Stimulated activated CD8-positive, alpha-beta memory T cell treated with anti-CD3 and anti-CD28 coated beads, Interleukin-7, amount 100 ng/mL, for 48 hours (primary cell): Measurements from ENCODE around the gene TAF1C.

Source experiments
- DNase-seq, 2 donors: peaks; one replicate each; pipeline ENCODE4 v3.0.0-alpha.2; 2020; ENCODE audit warnings: low read depth in 1 of 2; ENCODE audit errors: extremely low read depth in 1 of 2

The TAF1C gene

DNA sequence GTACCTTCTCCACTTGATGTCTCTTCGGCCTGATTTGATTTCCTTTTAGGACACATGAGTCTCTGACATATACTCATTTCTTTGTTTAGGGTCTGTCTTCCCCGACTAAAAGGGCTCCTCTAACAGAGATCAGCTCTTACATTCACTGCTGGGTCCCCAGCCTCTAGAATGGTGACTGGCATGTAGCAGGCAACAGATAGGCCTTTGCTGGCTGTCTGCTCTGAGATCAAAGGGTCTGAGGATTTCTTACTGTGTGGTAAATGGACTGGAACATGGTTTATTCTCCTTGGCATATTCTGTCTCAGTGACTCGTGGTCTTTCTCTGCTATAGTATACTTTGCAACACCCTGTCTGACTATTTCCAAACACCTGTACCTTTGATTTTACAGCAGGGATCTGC lies 25.1 kb downstream of the TAF1C start:
- no peak for DNase-seq

DNA sequence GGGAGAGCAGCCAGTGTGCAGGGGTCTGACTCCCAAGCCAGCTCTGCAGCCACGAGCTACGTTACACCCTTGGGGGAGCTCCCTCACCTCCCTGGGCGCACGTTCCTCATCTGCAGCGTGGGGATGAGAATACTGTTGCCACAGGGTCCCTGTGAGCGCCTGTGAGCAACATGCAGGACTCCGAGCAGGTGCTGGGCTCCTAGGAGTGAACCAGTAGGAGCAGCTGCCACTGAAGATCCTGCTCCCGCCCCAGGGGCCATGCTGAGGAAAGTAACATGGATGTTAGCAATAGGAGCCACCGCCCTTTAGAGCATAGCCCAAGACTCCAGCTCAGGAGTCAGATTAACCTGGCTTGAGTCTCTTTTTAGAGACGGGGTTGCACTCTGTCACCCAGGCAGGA lies 25.8 kb downstream of the TAF1C start:
- DNase-seq: no peak

DNA sequence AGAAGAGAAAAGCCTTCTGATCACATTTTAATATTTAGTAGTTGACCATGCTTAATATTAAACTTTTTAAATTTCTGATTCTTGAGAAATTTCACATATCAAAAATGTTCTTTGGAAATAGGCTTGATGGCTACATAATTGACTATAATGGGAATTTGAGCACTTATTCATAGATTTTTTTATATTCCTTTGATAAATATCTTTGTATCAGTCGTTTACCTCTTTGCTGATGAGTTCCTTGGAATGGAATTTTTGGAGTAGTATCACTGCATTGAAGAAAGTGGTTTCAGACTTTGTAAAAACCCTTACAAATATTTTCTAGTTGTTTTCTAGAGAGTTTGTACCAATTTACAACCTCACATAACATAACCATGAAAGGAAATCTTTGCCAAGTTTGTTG lies 27.1 kb downstream of the TAF1C start:
- DNase-seq: no peak

- DNase-seq: no peak
These were observed 27.9 kb downstream of the TAF1C start for GRCh38 chr16:84159007-84159406.

GRCh38 chr16:84156342-84156784 lies 30.5 kb downstream of the TAF1C start:
- DNase-seq: no peak

- DNase-seq: no peak
These were observed 31.1 kb downstream of the TAF1C start for GRCh38 chr16:84155771-84156170.

GRCh38 chr16:84155226-84155625 lies 31.6 kb downstream of the TAF1C start:
- no peak for DNase-seq

DNA sequence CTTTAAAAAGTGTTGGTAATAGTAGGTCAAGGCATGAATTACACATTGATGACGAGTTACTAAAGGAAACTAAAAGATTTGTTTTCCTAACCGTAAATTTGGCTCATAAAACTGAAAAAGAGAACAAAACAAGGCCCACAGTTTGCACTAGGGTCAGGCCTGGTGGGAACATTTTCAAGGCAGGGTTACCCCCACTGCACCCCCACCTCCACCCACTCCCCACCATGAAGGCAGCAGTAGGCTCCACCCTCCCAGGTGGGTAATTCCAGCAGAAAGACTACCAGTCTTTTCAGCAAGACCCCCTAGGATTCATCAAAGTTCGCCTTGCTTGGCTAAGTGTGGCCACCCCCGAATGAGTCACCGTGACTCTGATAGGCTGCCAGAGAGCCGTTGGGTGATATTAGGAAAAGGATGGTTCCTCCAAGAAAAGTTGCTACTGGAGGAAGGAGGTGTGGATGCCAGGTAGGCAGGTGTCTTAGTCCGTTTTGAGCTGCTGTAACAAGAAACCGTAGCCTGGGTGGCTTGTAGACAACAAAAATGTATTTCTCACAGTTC lies 33.1 kb downstream of the TAF1C start:
- DNase-seq: no peak

DNA sequence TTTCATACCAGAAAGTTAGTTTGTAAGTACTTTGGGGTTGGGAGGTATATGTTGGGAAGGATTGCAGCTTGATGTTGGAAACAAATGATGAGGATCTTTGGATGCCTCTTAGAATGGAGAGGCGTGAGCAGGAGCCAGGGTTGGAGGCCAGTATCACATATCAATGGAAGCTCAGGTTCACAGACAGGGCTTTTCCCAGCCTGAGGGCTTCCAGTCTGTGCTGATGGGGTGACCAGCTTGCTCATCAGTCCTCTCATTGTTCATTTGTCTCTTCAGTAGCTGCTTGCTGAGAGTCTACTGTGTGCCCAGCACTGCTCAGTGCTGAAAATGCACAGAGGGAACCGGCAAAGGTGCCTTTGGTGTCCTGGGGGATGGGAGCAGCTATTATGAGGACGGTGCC lies 35.9 kb downstream of the TAF1C start:
- DNase-seq: no peak

DNA sequence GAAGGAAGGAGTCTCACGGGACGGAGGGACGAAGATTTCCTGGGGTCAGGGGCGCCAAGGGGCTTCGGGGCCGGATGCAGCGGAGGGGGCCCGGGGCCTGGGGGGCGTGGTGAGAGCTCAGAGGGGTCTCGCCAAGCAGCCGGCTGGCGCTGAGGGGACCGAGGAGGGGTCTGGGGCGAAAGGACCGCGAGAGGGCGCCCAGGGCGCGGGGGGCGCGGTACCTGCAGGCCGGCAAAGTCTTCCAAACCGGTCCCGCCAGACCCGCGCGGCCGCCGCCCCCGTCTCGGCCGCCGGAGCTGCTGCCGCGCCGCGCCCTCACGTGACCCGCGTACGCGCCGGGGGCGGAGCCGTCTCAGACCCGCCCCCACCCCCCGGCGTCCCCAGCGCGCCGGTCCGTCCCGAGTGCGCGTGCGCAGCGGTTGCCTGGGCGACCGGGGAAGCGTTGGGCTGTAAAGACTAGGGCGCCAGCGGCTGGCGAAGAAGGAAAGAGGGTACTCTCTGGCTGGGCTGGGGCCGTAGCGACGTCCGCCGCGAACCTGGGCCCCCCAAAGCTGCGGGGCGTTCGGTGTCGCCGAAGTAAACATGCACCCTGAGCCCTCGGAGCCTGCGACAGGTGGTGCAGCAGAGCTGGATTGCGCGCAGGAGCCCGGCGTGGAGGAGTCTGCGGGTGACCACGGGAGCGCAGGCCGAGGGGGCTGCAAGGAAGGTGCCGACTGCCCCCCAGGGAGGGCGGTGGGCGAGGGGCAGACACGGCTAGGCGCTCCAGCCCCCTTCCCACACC lies 41.8 kb downstream of the TAF1C start, which contains the start of the genes DNAAF1 and HSDL1:
DNAAF1 (plus strand) TSS at position 450 of the 781 bp plus-strand sequence; CDS start at position 583, 133 bp downstream.
HSDL1 (minus strand) TSS at position 319 of the 781 bp plus-strand sequence. CDS start 13,856 bp downstream, outside the sequence.
- DNase-seq: peak; percentile 80 to 86

GRCh38 chr16:84144209-84144858 lies 42.5 kb downstream of the TAF1C start:
- DNase-seq: peak in 1 of 2 donors; percentile 25

DNA sequence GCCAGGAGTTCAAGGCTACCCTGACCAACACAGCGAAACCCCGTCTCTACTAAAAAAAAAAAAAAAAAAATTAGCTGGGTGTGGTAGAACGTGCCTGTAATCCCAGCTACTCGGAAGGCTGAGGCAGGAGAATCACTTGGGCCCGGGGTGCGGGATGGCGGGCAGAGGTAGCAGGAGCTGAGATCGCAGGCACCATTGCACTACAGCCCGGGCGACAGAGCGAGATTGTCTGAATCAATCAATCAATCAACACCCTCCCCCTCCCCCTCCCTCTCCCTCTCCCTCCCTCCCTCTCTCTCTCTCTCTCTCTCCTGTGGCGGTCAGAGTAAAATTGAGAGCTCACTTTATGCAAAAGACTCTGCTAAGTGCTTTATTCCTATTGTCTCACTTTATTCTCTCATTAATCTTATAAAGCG lies 43.1 kb downstream of the TAF1C start:
- DNase-seq: no peak

GRCh38 chr16:84143081-84143480 lies 43.8 kb downstream of the TAF1C start:
- no peak for DNase-seq

DNA sequence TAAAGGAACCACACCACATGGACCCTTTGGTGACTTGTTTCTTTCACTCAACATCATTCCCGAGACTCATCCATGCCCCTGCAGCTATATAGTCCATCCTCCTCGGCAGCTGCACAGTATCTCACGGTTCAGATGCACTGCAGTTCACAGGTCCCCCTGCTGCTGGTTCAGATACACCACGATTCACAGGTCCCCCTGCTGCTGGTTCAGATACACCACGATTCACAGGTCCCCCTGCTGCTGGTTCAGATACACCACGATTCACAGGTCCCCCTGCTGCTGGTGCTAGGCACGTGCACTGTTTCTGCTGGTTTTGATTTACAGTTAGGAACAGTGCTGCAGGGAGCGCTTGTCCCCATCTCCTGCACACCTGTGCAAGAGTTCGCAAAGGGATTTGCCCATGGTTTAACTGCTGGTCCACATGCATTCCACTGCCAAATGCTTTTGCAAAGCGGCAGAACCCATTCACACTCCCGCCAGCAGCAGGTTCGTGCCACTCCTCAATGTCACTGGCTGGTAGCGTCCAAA lies 45.6 kb downstream of the TAF1C start:
- no peak for DNase-seq

- DNase-seq: no peak
These were observed 47.1 kb downstream of the TAF1C start for GRCh38 chr16:84139628-84140258.

- peak in 1 of 2 donors; percentile 34 for DNase-seq
These were observed 47.8 kb downstream of the TAF1C start for GRCh38 chr16:84138824-84139627.

DNA sequence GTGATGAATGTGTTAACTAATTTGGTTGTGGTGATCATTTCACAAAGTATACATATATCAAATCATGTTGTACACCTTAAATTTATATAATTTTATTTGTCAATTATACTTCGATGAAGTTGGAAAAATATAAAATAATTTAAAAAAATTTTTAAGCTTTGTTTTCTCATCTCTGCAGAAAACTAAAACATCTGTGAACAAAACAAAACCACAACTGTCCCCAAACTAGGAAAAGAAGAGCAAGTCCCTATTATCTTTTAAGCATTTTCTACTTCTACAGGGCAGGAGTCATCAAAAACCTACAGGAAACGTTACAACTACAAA lies 48.4 kb downstream of the TAF1C start:
- no peak for DNase-seq

DNA sequence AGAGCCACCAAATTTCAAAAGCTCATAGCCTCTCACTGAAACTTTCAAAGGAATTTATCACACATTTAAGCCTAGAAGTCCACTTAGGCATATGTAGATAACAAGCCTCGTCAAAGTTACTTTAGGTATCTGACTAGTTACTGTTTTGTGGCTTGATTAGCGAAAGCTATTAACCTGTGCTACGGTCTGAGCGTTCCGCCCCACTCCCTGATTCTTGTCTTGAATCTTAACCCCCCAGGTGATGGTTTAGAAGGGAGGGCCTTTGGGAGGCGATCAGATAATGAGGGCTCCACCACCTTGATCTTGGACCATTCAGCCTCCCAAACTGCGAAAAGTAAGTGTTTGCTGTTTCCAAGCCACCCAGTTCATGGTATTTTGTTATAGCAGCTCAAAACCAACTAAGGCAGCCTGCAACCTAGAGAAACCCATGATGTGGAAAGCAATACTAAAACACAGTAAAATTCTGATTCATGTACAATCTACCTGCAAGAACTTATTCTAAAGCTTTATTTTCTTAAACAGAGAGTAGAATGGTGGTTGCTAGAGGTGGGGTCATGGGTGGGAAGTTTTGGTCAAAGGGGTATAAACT lies 49.0 kb downstream of the TAF1C start:
- DNase-seq: no peak

- no peak for DNase-seq
These were observed 49.6 kb downstream of the TAF1C start for GRCh38 chr16:84137287-84137686.
